Measurements from ENCODE around the gene HOXB7.
A peak's percentile ranks its signal among the peaks of the same experiment; 100 is the strongest.

Gene HOXB7

DNA sequence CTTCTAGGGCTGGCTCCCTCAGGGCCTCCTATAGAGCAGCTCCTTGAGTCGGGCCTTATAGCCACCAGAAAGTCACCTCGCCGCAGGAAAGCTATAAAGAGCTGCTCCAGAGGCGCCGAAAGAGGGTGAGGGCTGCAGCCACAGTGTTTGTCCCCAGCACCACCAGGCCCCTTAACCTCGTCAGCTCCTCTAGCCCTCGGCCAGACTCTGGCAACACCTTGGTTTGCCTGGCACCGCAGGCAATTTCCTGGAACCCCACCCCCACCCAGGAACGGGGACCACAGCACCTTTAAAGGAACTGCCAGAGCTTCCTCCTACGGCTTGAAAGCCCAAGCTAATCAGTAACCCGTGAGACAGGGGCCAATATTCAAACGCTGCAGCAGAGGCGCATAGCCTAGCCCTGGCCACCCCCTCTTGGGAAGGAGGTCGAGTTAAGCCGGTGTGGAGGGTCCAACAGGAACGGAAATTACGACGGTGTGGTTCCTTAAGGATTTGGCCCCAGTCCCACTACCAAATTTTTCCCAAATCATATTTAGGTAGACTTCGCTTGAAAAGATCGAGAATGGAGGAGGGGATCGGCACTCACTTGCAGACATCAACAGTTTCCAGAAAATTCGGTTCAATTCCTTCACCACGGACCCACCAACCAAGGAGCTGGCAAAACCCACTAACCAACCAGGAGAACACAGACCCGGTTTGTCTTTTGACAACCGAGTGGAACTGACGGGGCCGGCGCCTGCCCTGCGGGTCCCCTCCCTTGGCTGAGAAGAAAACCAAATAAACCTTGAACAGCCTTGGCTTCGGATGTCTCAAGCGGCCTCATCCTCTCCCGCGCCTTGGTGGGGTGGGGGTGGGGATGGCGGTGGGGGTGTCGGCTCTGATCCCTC, 9.0 kb downstream of the HOXB7 start:
- no peak for DNase-seq (ENCODE audit: low read depth, low spot score)
- H3K4me3 ChIP-seq (ENCODE audit: low read depth, low read length): peak overlapping the region; percentile 68
- no peak for TF ChIP-seq CTCF (IDR thresholded peaks at IDR 0.05; ENCODE audit: insufficient read depth, low read length, missing control alignments)
- ChIA-PET POLR2A (no interaction called here), CTCF (interaction anchor here (0.6 to 2.3 kb wide), 10 partner anchors 8 to 268 kb away, joined by 3 to 14 read pairs (median 4); no protein-coding TSS in a partner anchor)

- POLR2A ChIA-PET: interaction anchor here (0.6 kb wide), 1 partner anchor 38 kb away, joined by 3 read pairs; no protein-coding TSS in a partner anchor
These were observed 9.6 kb downstream of the HOXB7 start for GRCh38 chr17:48601207-48601538.

DNA sequence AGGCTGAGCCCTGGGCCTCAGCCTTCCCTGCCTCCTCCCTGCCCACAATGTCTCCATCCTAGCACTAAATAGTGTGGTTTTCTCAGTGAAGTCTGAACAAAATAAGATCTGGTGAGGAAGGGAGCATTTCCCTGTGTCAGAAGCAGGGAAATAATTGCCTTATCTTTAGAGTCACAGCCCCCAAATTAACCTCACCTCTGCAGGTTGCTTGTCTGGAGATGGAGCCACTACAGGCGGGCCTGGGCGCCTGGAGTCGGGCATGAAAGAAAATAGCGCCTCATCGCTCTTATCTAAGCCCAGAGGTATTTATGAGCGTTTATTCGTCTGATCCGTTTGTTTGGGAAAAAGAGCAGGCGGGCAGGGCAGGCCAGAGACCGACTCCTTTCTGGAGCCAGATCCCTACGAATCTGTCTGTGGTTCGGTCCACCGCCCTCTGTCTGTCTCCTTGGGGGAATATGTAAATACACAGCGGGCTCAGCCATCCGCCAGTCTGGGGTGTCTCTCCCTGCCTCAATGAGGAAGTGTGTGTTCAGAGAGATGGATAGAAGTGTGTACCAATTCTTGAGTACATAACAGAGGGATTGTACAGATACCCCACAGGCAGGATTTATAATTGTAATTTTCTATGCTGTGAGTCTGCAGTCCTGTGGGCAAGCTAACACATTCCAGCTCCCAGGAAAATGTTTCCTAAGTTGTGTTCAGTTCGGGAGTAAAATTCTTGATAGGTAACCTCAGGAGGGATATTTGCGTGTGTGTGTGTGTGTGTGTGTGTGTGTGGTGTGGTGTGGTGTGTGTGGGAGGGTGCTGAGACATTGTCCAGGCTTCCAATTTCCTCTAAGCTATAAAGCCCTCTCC, 10.3 kb downstream of the HOXB7 start:
- POLR2A ChIA-PET: interaction anchor here (0.6 kb wide), 2 partner anchors 37 to 41 kb away, joined by 3 to 4 read pairs; no protein-coding TSS in a partner anchor
- CTCF ChIA-PET: interaction anchor here (0.7 to 2.3 kb wide), 8 partner anchors 9 to 266 kb away, joined by 3 to 14 read pairs (median 4); no protein-coding TSS in a partner anchor
- peak overlapping the region; percentile 68 for H3K4me3 ChIP-seq (ENCODE audit: low read depth, low read length)
- no peak for TF ChIP-seq CTCF (IDR thresholded peaks at IDR 0.05; ENCODE audit: insufficient read depth, low read length, missing control alignments)
- no peak for DNase-seq (ENCODE audit: low read depth, low spot score)

More at GRCh38 chr17:48601207-48601538, 9.6 kb downstream of the HOXB7 start:
- no peak for DNase-seq (ENCODE audit: low read depth, low spot score)
- H3K4me3 ChIP-seq (ENCODE audit: low read depth, low read length): peak overlapping the region; percentile 68
- TF ChIP-seq CTCF (IDR thresholded peaks at IDR 0.05; ENCODE audit: insufficient read depth, low read length, missing control alignments): no peak
- CTCF ChIA-PET: interaction anchor here (0.7 to 2.3 kb wide), 7 partner anchors 8 to 267 kb away, joined by 3 to 14 read pairs (median 4); no protein-coding TSS in a partner anchor

DNA sequence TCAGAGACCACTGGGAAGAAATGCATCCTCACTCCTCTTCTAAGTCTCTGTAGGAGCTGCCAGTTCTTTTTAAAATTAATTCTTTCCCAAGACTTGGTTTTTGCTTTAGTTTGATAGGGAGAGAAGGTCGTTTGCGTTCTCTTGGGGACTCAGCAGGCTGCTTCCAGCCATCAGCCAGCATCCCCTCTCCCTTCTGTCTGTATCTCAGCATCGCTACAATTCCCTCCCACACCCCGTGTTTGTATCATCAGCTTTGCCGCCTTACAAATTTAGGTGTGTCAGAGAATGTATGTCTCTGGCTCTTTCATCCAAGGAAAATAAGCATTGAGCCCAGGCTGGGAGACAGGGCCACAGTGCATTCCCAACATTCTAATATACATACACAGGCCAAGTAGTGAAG, 11.5 kb downstream of the HOXB7 start:
- H3K4me3 ChIP-seq (ENCODE audit: low read depth, low read length): peak overlapping the region; percentile 13
- no peak for TF ChIP-seq CTCF (IDR thresholded peaks at IDR 0.05; ENCODE audit: insufficient read depth, low read length, missing control alignments)
- CTCF ChIA-PET: interaction anchor here (1.3 to 2.2 kb wide), 6 partner anchors 9 to 265 kb away, joined by 3 to 7 read pairs (median 5); no protein-coding TSS in a partner anchor
- no peak for DNase-seq (ENCODE audit: low read depth, low spot score)
- POLR2A ChIA-PET: no interaction called here

DNA sequence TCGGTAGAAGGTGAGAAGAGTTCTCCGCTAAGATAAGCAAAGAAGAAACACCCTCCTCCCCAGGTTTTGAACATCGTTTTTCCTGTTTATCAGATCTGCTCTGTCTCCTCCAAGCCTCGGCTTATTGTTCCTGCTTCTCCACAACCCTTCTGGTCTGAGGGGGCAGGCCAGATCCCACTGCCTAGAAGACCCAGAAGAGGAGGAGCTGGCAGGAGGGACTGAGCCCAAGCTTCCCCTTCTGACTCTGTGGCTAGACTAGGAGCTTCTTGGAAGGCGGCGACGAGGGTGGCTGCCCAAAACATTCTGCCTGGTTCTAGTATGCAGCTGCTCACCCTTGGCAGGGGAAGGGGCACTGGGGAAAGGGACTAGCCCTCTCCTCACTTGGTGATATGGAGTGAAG, 12.1 kb downstream of the HOXB7 start:
- H3K4me3 ChIP-seq (ENCODE audit: low read depth, low read length): peak overlapping the region; percentile 76
- CTCF ChIA-PET: interaction anchor here (0.6 to 2.2 kb wide), 9 partner anchors 7 to 340 kb away, joined by 3 to 8 read pairs (median 5); no protein-coding TSS in a partner anchor
- no peak for DNase-seq (ENCODE audit: low read depth, low spot score)
- no peak for TF ChIP-seq CTCF (IDR thresholded peaks at IDR 0.05; ENCODE audit: insufficient read depth, low read length, missing control alignments)
- POLR2A ChIA-PET: interaction anchor here (0.8 to 1.3 kb wide), 5 partner anchors 10 to 47 kb away, joined by 3 to 6 read pairs (median 4); no protein-coding TSS in a partner anchor

Measured in AG04449 (cell line).